Fibroblast of the conjunctiva (primary cell): Measurements from ENCODE around the gene ASB3.

Experiments
- DNase-seq: peaks from one replicate; pipeline ENCODE4 v3.0.0-alpha.2; 2010; ENCODE audit warnings: low read depth

ASB3 gene

GRCh38 chr2:53654396-53654795 lies 132.4 kb downstream of the ASB3 start:
- DNase-seq: no peak

- no peak for DNase-seq
Observed at GRCh38 chr2:53652131-53652530, 134.6 kb downstream of the ASB3 start.

GRCh38 chr2:53646788-53647187 lies 140.0 kb downstream of the ASB3 start:
- DNase-seq: no peak

GRCh38 chr2:53641290-53641689 lies 145.5 kb downstream of the ASB3 start:
- DNase-seq: no peak

- DNase-seq: no peak
Observed at GRCh38 chr2:53640466-53640865, 146.3 kb downstream of the ASB3 start.

- DNase-seq: no peak
Observed at GRCh38 chr2:53636596-53636995, 150.2 kb downstream of the ASB3 start.

- DNase-seq: no peak
Observed at GRCh38 chr2:53636109-53636508, 150.6 kb downstream of the ASB3 start.

- DNase-seq: no peak
Observed at GRCh38 chr2:53635694-53636093, 151.1 kb downstream of the ASB3 start.

GRCh38 chr2:53633441-53633840 lies 153.3 kb downstream of the ASB3 start:
- DNase-seq: peak; percentile 5

- no peak for DNase-seq
Observed at GRCh38 chr2:53632714-53633113, 154.0 kb downstream of the ASB3 start.

- DNase-seq: no peak
Observed at GRCh38 chr2:53632126-53632460, 154.7 kb downstream of the ASB3 start.

GRCh38 chr2:53631313-53632125 lies 155.2 kb downstream of the ASB3 start:
- no peak for DNase-seq

- no peak for DNase-seq
Observed at GRCh38 chr2:53630026-53630606, 156.6 kb downstream of the ASB3 start.

GRCh38 chr2:53629501-53629900 lies 157.3 kb downstream of the ASB3 start:
- no peak for DNase-seq

- no peak for DNase-seq
Observed at GRCh38 chr2:53629001-53629400, 157.8 kb downstream of the ASB3 start.

- no peak for DNase-seq
Observed at GRCh38 chr2:53622141-53622540, 164.6 kb downstream of the ASB3 start.

- DNase-seq: no peak
Observed at GRCh38 chr2:53620981-53621380, 165.8 kb downstream of the ASB3 start.
